ENCODE results near the gene PTPN3. TPM values are rescaled to one million over a fixed set of nuclear protein-coding genes. Genes with fewer than 3 reads are reported as not detected.

The PTPN3 gene
- total RNA-seq, 1 experiment from 2014 or later = 10.4 TPM

GRCh38 chr9:109401990-109402318, 96.2 kb downstream of the PTPN3 start:
- H3K27me3 ChIP-seq (ENCODE audit: control insufficient read depth, insufficient read depth, low read length) = no peaks in the 10 kb centered on the region
- ATAC-seq = 0 out of 2 replicates have a peak, but pooled peaks have one; percentile 42
- in situ Hi-C loops (cut with HindIII; ENCODE audit: low pct_unique_long_range_greater_than_20kb, low sequenced_read_pairs) = no loop called here
- POLR2A ChIA-PET = no interaction called here
- CTCF ChIA-PET = no interaction called here
- no peak overlapping the region for H3K4me3 ChIP-seq (ENCODE audit: low read depth in 2 of 2, low read length in 2 of 2)
- H3K27ac ChIP-seq (ENCODE audit: low read length) = no peak overlapping the region
- 0 out of 2 replicates have a peak, but pooled peaks cover 3% of the 10 kb centered on the region for H3K36me3 ChIP-seq (ENCODE audit: control insufficient read depth, insufficient read depth, low read length)
- TF ChIP-seq, protein P1, sequence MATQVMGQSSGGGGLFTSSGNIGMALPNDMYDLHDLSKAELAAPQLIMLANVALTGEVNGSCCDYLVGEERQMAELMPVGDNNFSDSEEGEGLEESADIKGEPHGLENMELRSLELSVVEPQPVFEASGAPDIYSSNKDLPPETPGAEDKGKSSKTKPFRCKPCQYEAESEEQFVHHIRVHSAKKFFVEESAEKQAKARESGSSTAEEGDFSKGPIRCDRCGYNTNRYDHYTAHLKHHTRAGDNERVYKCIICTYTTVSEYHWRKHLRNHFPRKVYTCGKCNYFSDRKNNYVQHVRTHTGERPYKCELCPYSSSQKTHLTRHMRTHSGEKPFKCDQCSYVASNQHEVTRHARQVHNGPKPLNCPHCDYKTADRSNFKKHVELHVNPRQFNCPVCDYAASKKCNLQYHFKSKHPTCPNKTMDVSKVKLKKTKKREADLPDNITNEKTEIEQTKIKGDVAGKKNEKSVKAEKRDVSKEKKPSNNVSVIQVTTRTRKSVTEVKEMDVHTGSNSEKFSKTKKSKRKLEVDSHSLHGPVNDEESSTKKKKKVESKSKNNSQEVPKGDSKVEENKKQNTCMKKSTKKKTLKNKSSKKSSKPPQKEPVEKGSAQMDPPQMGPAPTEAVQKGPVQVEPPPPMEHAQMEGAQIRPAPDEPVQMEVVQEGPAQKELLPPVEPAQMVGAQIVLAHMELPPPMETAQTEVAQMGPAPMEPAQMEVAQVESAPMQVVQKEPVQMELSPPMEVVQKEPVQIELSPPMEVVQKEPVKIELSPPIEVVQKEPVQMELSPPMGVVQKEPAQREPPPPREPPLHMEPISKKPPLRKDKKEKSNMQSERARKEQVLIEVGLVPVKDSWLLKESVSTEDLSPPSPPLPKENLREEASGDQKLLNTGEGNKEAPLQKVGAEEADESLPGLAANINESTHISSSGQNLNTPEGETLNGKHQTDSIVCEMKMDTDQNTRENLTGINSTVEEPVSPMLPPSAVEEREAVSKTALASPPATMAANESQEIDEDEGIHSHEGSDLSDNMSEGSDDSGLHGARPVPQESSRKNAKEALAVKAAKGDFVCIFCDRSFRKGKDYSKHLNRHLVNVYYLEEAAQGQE (IDR thresholded peaks at IDR 0.05; ENCODE audit: insufficient read depth in 1 of 2, low read depth in 2 of 2, low read length in 1 of 2) = no peak
- TF ChIP-seq TCF7L2 (IDR thresholded peaks at IDR 0.05; ENCODE audit: low read depth, low read length) = no peak
- no peak for TF ChIP-seq POLR2AphosphoS5 (IDR thresholded peaks at IDR 0.05; ENCODE audit: low read depth, low read length)
- no peak for TF ChIP-seq SIN3A (IDR thresholded peaks at IDR 0.05; ENCODE audit: borderline replicate concordance, insufficient read depth, low read depth, low read length)
- no peak for TF ChIP-seq CTCF (IDR thresholded peaks at IDR 0.05)
- no peak for DNase-seq (ENCODE audit: low read depth, low spot score)
- no TSS peak for BruUV-seq (replicated peaks)
- H3K9me3 ChIP-seq (ENCODE audit: control insufficient read depth, insufficient read depth, low read depth, low read length) = no peaks in the 10 kb centered on the region
- H3K4me1 ChIP-seq (ENCODE audit: control insufficient read depth, insufficient read depth, low read length) = no peaks in the 10 kb centered on the region
- intact Hi-C loops (cut with micrococcal nuclease; ENCODE audit: unreplicated experiment) = loop anchor here (10.0 kb wide), 1 partner anchor 217 kb away; no protein-coding TSS in a partner anchor

DNA sequence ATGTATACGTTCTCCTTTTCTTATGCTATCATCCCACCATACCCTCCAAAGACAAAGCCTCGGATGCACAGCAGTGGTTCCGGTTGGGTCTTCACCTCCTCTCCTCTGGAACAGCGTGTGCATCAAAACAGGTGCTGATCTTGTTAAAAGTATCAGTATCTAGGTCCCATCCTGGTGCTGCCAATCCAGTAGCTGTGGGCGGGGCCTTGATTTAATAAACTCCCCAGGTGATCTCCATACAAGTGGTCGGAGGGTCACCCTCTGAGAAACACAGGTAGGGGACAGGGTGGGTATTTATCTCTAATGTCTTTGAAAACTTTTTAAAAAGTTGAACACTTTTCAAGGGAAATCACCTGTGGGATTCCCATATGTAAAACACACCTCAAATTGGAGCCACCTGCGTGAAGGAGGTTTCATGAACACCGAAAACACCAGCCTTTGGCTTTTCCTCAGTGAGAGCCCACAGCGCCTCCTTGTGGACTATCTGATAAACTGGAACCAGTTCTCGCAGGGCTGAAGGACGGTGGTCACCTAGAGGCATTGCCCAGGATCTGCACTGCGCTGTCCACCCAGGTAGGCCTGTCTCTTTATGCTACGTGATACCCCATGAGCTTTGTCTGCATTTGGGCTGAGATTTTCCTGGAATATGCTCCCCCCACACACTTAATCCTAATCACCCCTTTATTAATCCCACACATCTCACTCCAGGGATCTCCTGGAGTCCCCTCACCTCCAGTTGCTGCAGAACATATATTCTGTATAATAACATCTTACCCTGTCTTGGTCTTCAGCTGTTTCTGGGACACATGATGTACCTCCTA, 96.7 kb downstream of the PTPN3 start:
- ATAC-seq = peak; percentile 88
- H3K27ac ChIP-seq (ENCODE audit: low read length) = no peak overlapping the region
- H3K36me3 ChIP-seq (ENCODE audit: control insufficient read depth, insufficient read depth, low read length) = 0 out of 2 replicates have a peak, but pooled peaks cover 3% of the 10 kb centered on the region
- TF ChIP-seq CTCF (IDR thresholded peaks at IDR 0.05) = peak; percentile 83
- no peak for TF ChIP-seq SIN3A (IDR thresholded peaks at IDR 0.05; ENCODE audit: borderline replicate concordance, insufficient read depth, low read depth, low read length)
- no peak for TF ChIP-seq POLR2AphosphoS5 (IDR thresholded peaks at IDR 0.05; ENCODE audit: low read depth, low read length)
- TF ChIP-seq TCF7L2 (IDR thresholded peaks at IDR 0.05; ENCODE audit: low read depth, low read length) = no peak
- TF ChIP-seq, protein P1 (IDR thresholded peaks at IDR 0.05; ENCODE audit: insufficient read depth in 1 of 2, low read depth in 2 of 2, low read length in 1 of 2) = no peak
- in situ Hi-C loops (cut with HindIII; ENCODE audit: low pct_unique_long_range_greater_than_20kb, low sequenced_read_pairs) = no loop called here
- no peaks in the 10 kb centered on the region for H3K4me1 ChIP-seq (ENCODE audit: control insufficient read depth, insufficient read depth, low read length)
- H3K9me3 ChIP-seq (ENCODE audit: control insufficient read depth, insufficient read depth, low read depth, low read length) = no peaks in the 10 kb centered on the region
- intact Hi-C loops (cut with micrococcal nuclease; ENCODE audit: unreplicated experiment) = loop anchor here (10.0 kb wide), 1 partner anchor 217 kb away; no protein-coding TSS in a partner anchor
- ChIA-PET POLR2A (no interaction called here), CTCF (no interaction called here)
- H3K27me3 ChIP-seq (ENCODE audit: control insufficient read depth, insufficient read depth, low read length) = no peaks in the 10 kb centered on the region
- peak; percentile 24 for DNase-seq (ENCODE audit: low read depth, low spot score)
- no TSS peak for BruUV-seq (replicated peaks)
- H3K4me3 ChIP-seq (ENCODE audit: low read depth in 2 of 2, low read length in 2 of 2) = no peak overlapping the region
